ENCODE data around the gene UBE2L3. TPM values are rescaled to one million over a fixed set of nuclear protein-coding genes. Genes with fewer than 3 reads are reported as not detected.

UBE2L3 gene
- total and polyA plus RNA-seq, 2 of the 13 experiments (the other 11 are each of a cell fraction or from before 2014, with no cell fraction given) = 30.2 to 58.1 TPM

DNA sequence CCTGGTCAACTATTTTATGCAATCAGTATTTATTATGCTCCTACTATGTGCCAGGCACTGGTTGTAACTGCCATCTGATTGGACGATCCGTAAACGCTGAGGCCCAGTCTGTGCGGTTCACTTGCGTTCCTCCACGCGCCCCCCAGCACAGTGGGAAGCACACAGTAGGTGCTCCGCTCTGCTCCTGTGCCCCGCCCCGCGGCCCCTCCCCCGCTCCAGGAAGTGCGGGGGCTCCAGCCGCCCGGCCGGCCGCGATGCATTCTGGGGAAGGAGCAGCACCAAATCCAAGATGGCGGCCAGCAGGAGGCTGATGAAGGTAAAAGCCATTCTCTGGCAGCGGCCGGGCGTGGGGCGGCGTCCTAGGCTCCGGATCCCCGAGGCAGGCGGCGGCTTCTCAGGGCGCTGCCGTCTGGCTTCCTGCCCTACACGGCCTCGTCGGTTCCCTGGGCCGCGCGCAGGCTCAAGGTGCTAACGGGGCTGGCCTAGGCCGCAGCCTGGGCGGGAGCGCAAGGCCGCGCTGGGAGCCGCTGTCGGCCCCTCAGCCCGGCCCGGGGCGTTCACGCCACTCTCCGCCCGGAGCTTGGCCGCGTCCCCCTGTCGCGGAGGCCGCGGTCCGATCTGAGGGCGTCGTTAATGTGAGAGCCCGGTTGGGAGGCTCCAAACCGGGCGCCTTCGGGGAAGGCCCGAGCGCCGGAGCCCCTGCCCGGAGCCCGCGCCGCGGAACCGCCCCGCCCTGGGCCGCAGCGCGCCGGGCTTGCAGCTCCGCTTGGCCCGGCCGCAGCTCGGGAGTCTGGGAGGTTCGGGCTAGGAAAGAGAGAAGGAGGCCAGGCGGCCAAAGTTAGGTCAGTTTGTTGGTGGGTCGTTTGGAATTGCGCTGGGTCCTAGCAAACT is at the start of gene UBE2L3 (continued):
- peak; percentile 56 for TF ChIP-seq KMT2B (CRISPR knock-in tag; IDR thresholded peaks at IDR 0.05)
- TF ChIP-seq SOX6 (IDR thresholded peaks at IDR 0.05) = no peak
- TF ChIP-seq SOX6 (CRISPR knock-in tag; IDR thresholded peaks at IDR 0.05) = no peak
- no peak for TF ChIP-seq ZNF207 (IDR thresholded peaks at IDR 0.05; ENCODE audit: borderline replicate concordance)
- TF ChIP-seq RFX3 (CRISPR knock-in tag; IDR thresholded peaks at IDR 0.05) = no peak
- TF ChIP-seq, protein P1, sequence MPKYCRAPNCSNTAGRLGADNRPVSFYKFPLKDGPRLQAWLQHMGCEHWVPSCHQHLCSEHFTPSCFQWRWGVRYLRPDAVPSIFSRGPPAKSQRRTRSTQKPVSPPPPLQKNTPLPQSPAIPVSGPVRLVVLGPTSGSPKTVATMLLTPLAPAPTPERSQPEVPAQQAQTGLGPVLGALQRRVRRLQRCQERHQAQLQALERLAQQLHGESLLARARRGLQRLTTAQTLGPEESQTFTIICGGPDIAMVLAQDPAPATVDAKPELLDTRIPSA (CRISPR knock-in tag; IDR thresholded peaks at IDR 0.05; ENCODE audit: borderline replicate concordance) = 0 out of 2 replicates have a peak, but pooled peaks have one; percentile 40
- TF ChIP-seq LCORL (IDR thresholded peaks at IDR 0.05) = peak; percentile 90
- TF ChIP-seq LCORL (CRISPR knock-in tag; IDR thresholded peaks at IDR 0.05) = no peak
- peak; percentile 35; the same call in 1 of the 2 replicates for TF ChIP-seq ZSCAN30 (CRISPR knock-in tag; IDR thresholded peaks at IDR 0.05)
- peak; percentile 100 for TF ChIP-seq ZKSCAN1 (IDR thresholded peaks at IDR 0.05; ENCODE audit: low read length)
- peak; percentile 42; the same call in 1 of the 2 replicates for TF ChIP-seq ZBTB20 (CRISPR knock-in tag; IDR thresholded peaks at IDR 0.05; ENCODE audit: borderline replicate concordance, low read depth)
- no peak for TF ChIP-seq CBX2 (IDR thresholded peaks at IDR 0.05; ENCODE audit: low read depth, low read length)
- TF ChIP-seq CBX2 (CRISPR knock-in tag; IDR thresholded peaks at IDR 0.05; ENCODE audit: low read depth) = 0 out of 2 replicates have a peak, but pooled peaks have one; percentile 33
- peak; percentile 91 for TF ChIP-seq ZBTB38 (CRISPR knock-in tag; IDR thresholded peaks at IDR 0.05)
- TF ChIP-seq RBM39 (IDR thresholded peaks at IDR 0.05; ENCODE audit: low read depth, low read length, poor library complexity, severe bottlenecking) = peak; percentile 91
- TF ChIP-seq CHCHD3 (CRISPR knock-in tag; IDR thresholded peaks at IDR 0.05) = peak; percentile 96
- peak; percentile 85 for TF ChIP-seq CCDC6 (CRISPR knock-in tag; IDR thresholded peaks at IDR 0.05)
- peak; percentile 65; the same call in 1 of the 2 replicates for TF ChIP-seq ZNF788 (CRISPR knock-in tag; IDR thresholded peaks at IDR 0.05; ENCODE audit: borderline replicate concordance)
- TF ChIP-seq, protein P2, sequence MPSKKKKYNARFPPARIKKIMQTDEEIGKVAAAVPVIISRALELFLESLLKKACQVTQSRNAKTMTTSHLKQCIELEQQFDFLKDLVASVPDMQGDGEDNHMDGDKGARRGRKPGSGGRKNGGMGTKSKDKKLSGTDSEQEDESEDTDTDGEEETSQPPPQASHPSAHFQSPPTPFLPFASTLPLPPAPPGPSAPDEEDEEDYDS (CRISPR knock-in tag; IDR thresholded peaks at IDR 0.05) = peak; percentile 71
- peak; percentile 82 for TF ChIP-seq ATF7-NPFF (CRISPR knock-in tag; IDR thresholded peaks at IDR 0.05; ENCODE audit: low read depth)
- TF ChIP-seq ZSCAN25 (CRISPR knock-in tag; IDR thresholded peaks at IDR 0.05) = peak; percentile 79
- TF ChIP-seq TBX2 (CRISPR knock-in tag; IDR thresholded peaks at IDR 0.05; ENCODE audit: borderline replicate concordance) = peak; percentile 69
- TF ChIP-seq TOPORS (CRISPR knock-in tag; IDR thresholded peaks at IDR 0.05) = no peak
- TF ChIP-seq, protein P3, sequence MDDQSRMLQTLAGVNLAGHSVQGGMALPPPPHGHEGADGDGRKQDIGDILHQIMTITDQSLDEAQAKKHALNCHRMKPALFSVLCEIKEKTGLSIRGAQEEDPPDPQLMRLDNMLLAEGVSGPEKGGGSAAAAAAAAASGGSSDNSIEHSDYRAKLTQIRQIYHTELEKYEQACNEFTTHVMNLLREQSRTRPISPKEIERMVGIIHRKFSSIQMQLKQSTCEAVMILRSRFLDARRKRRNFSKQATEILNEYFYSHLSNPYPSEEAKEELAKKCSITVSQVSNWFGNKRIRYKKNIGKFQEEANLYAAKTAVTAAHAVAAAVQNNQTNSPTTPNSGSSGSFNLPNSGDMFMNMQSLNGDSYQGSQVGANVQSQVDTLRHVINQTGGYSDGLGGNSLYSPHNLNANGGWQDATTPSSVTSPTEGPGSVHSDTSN (CRISPR knock-in tag; IDR thresholded peaks at IDR 0.05; ENCODE audit: borderline replicate concordance) = 0 out of 2 replicates have a peak, but pooled peaks have one; percentile 22
- peak; percentile 77 for TF ChIP-seq REPIN1 (CRISPR knock-in tag; IDR thresholded peaks at IDR 0.05; ENCODE audit: borderline replicate concordance, low read depth)
- TF ChIP-seq ZNF777 (CRISPR knock-in tag; IDR thresholded peaks at IDR 0.05) = peak; percentile 55; the same call in 1 of the 2 replicates
- TF ChIP-seq, protein P4, sequence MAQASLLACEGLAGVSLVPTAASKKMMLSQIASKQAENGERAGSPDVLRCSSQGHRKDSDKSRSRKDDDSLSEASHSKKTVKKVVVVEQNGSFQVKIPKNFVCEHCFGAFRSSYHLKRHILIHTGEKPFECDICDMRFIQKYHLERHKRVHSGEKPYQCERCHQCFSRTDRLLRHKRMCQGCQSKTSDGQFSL (CRISPR knock-in tag; IDR thresholded peaks at IDR 0.05) = no peak
